NK-92 treated with Interleukin-12 subunit alpha and Interleukin-12 subunit beta, amount 100 ng/mL, for 24 hours (cell line): ENCODE data around the gene PSEN1.
"Not testable (repeated sequence)": the region's sequence is repeated elsewhere in the genome, so short reads cannot be mapped to it uniquely, and the experiment has no call there.

Source experiments
- DNase-seq: peaks from one replicate; lab custom pipeline; 2025; lab: John Stamatoyannopoulos, UW

PSEN1 gene

GRCh38 chr14:73166399-73166798, 30.1 kb downstream of the PSEN1 start:
- no peak for DNase-seq

GRCh38 chr14:73167727-73168126, 31.4 kb downstream of the PSEN1 start:
- DNase-seq, result no peak

DNA sequence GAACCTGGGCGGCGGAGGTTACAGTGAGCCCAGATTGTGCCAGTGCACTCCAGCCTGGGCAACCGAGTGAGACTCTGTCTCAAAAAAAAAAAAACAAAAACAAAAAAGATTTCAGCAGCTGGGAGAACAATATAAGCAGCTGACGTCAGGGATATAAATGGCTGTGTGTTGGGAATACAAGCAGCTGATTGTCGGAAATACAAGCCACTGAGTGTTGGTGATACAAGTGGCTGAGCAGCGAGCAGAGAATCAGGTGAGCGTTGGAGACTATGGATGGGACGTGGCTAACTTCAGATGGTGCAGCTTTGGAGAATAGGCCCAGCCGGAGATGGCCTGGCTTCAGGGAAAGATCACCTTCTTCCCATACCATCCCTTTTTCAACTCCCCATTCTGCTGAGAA, 32.0 kb downstream of the PSEN1 start:
- no peak for DNase-seq

DNA sequence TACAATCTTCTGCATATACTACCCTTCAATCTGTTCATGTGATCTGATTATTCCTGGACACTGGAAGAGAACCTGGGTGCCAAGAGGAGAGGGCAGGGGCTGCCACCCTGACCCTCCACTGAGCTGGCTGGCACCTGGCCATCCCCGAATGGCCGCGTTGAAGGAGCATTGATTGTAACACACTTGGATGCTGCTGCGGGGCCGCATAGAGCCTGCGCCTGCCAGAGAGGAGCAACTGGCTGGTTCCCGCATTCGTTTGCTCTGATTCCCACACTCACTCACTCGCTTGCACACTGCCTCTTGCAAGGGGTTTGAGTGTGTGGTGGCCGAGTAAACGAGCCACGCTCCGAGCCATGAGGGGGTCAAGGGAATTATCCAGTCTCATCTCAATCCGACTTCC, 32.4 kb downstream of the PSEN1 start:
- DNase-seq, result no peak

GRCh38 chr14:73169855-73170254, 33.5 kb downstream of the PSEN1 start:
- DNase-seq, result not testable (repeated sequence)

- no peak for DNase-seq
These were observed 34.4 kb downstream of the PSEN1 start for GRCh38 chr14:73170686-73171085.

DNA sequence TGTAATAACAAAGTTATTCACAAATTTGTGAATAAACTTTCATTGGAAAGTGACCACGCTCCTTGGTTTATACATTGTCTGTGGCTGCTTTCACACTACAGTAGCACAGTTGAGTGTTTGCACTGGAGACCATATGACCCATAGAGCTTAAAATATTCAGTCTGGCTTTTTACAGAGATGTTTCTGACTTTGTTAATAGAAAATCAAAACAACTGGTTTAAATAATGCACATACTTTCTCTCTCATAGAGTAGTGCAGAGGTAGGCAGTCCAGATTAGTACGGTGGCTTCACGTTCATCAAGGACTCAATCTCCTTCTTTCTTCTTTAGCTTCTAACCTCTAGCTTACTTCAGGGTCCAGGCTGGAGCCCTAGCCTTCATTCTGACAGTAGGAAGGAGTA, 36.2 kb downstream of the PSEN1 start:
- no peak for DNase-seq

DNA sequence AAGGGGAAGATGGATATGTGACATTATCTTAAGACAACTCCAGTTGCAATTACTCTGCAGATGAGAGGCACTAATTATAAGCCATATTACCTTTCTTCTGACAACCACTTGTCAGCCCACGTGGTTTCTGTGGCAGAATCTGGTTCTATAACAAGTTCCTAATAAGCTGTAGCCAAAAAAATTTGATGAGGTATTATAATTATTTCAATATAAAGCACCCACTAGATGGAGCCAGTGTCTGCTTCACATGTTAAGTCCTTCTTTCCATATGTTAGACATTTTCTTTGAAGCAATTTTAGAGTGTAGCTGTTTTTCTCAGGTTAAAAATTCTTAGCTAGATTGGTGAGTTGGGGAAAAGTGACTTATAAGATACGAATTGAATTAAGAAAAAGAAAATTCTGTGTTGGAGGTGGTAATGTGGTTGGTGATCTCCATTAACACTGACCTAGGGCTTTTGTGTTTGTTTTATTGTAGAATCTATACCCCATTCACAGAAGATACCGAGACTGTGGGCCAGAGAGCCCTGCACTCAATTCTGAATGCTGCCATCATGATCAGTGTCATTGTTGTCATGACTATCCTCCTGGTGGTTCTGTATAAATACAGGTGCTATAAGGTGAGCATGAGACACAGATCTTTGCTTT, 36.9 kb downstream of the PSEN1 start:
- DNase-seq, result no peak

- DNase-seq, result no peak
These were observed 40.4 kb downstream of the PSEN1 start for GRCh38 chr14:73176685-73177084.

DNA sequence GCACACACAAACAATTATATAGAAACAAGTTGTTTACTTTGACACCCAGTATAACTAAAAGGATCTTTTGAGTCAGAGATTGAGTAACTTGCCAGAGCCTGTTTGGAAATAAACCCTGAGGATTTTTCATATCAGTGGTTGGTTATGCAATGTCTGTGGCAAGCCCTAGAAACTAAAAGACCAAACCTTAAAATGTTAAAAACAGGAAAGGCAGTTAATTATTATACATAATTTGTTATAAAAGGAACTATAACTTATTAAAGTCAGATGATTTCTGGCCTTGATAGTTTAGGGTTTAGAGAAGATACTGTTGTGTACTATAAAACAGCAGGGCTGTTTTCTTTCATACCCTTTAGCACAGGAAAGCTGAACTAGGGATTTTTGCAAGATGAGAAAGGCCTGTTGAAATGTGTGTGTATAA, 44.1 kb downstream of the PSEN1 start:
- DNase-seq, result no peak

DNA sequence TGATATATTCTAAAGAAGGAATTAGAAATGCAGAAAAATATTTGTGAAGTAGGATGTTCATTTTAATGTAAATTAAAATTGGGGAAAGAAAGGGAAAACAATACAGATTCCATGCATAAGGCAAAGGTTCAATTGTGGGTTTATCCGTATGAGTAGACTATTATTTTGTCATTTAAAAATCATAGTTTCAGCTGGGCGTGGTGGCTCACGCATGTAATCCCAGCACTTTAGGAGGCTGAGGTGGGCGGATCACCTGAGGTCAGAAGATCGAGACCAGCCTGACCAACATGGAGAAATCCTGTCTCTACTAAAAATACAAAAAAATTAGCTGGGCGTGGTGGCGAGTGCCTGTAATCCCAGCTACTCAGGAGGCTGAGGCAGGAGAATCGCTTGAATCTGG, 44.7 kb downstream of the PSEN1 start:
- DNase-seq, result not testable (repeated sequence)

DNA sequence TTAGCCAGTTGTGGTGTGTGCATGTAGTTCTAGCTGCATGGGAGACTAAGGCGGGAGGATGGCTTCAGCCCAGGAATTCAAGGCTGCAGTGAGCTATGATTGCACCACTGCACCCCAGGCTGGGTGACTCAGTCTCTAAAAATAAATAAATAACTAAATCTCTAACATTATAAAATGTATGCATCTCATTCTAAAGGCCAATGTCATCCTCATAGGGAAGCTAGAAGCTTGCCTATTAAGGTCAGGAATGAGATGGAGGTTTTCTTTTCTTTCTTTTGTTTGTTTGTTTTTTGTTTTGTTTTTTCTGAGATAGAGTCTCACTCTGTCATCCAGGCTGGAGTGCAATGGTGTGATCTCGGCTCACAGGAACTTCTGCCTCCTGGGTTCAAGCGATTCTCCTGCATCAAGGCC, 52.2 kb downstream of the PSEN1 start:
- DNase-seq, result no peak

DNA sequence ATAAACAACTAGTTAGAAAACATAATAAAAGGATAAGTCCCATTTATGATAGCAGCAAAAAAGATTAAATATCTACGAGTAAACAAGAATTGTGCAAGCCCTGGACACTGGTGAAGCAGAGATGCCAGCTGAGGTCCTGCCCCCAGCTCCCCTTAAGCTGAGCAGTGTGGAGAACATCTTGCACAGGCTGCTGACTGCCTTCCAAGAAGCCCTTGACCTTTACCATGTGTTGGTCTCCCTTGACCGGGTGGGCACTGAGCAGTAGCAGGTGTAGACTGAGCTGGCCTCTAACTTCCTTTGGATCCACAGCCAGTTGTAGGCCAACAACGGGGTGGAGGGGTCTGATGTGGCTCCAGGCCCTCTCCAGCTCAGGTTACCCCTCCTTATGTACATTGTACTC, 53.3 kb downstream of the PSEN1 start:
- DNase-seq, result no peak

DNA sequence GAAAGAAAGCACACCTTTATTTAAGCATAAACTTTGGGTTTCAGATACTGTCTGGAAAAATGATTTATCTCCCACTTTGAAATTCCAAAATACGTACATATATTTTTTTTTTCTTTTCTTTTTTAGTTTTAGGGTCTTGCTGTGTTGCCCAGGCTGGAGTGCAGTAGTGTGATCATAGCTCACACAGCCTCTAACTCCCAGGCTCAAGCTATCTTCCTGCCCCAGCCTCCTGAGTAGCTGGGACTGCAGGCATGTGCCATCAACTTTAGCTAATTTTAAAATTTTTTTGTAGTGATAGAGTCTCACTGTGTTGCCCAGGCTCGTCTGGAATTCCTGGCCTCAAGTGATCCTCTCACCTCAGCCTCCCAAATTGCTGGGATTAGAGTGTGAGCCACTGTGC, 55.1 kb downstream of the PSEN1 start:
- DNase-seq, result no peak

GRCh38 chr14:73194306-73194705, 58.0 kb downstream of the PSEN1 start:
- DNase-seq, result not testable (repeated sequence)

- no peak for DNase-seq
These were observed 61.9 kb downstream of the PSEN1 start for GRCh38 chr14:73198253-73198652.

DNA sequence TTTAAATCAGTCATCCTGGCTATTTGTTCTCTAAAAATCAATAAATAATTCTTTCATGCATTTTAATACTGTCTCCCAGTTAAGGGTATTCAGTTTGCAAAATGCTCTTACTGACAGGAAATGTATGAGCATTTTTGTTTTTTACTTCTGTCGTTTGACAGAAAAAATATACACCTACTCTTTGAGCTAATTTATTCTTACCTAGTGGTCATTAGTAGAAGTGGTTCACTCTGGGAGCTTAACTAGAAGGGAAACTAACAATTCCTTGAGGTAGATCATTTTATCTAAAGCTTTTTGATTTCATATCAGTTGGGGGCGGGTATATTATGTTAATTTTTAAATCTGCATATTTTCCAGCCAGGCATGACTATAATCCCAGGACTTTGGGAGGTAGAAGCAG, 67.2 kb downstream of the PSEN1 start:
- no peak for DNase-seq

- DNase-seq, result no peak
These were observed 71.3 kb downstream of the PSEN1 start for GRCh38 chr14:73207615-73208014.

DNA sequence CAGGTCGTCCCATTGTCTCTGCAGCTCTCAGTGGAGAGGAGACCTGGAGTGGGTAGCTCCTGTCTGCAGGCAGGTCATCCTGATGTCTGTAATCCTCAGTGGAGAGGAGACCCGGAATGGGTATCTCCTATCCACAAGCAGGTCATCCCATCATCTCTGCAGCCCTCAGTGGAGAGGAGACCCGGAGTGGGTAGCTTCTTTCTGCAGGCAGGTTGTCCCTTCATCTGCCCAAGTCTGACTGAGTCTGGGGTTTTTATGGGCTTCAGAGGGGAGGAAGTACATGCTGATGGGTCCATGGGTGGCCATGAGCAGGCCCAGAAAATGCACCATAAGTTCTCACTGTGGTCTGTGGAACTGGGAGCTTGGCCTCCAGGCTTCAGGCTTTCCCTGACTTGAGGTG, 72.1 kb downstream of the PSEN1 start:
- DNase-seq, result no peak

DNA sequence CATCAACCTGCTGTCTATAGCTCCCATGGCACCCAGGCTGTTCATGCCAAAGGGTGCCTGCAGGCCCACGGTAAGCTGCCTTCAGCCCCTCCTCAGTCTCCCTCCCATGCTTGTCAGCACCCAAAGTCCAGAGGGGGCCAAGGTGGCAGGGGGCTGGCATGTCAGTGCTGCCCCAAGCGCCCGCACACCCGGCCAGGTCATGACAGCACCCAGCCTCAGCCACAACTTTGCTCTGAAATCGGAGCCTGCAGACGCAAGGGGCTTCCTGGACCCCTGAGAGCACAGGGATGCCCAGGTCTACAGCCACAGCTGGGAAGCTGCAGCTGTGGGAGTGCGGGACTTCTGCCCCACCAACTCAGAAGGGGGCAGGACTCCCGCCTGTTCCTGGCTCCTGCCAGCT, 72.5 kb downstream of the PSEN1 start:
- DNase-seq, result no peak

DNA sequence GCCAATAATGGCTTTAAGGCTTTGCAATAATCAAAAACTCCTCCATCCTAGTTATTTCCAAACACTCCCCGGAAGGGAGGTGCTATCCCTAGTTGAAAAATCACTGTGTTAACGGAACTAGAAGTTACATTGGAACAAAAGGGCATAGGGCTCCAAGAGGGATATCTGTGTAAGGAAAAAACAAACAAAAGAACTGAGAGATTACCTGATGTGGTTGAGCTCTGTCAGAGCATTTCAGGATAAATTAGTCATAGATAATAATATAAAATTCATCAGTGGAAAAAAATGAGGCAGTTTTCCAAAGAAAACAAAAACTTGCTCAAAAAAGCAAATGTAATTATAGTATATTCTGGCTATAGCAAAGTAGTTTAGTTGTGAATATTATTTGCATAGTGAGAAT, 73.6 kb downstream of the PSEN1 start:
- no peak for DNase-seq

GRCh38 chr14:73211251-73212040, 75.1 kb downstream of the PSEN1 start:
- no peak for DNase-seq

DNA sequence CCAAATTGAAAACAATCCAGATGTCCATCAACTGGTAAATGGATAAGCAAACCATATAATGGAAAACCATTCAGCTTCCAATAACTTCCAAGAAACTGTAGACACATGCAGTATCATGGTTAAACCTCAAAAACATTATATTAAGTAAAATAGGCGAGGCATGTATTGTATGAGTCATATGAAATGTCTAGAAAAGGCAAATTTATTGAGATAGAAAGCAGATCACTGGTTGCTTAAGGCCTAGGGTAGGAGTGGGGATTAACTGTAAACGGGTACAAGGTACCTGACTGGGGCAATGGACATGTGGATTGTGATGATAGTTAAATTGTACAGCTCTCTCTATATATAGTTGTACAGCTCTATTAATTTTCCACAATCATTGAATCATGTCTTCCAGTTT, 79.7 kb downstream of the PSEN1 start:
- no peak for DNase-seq

DNA sequence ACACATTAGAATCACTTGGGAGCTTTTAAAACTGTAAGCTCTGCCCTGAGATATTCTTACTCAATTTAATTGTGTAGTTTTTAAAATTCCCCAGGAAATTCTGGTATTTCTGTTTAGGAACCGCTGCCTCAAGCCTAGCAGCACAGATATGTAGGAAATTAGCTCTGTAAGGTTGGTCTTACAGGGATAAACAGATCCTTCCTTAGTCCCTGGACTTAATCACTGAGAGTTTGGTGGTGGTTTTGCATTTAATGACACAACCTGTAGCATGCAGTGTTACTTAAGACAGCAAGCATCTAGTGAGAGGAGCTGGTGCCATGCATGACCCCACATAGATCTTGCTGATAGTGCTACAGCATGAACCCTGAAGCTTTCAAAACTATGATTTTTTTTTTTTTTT, 81.1 kb downstream of the PSEN1 start:
- DNase-seq, result no peak
